ENCODE measurements around the gene GLT8D1.
"Not testable (repeated sequence)": the region's sequence is repeated elsewhere in the genome, so short reads cannot be mapped to it uniquely, and the experiment has no call there.

Gene GLT8D1, protein sequence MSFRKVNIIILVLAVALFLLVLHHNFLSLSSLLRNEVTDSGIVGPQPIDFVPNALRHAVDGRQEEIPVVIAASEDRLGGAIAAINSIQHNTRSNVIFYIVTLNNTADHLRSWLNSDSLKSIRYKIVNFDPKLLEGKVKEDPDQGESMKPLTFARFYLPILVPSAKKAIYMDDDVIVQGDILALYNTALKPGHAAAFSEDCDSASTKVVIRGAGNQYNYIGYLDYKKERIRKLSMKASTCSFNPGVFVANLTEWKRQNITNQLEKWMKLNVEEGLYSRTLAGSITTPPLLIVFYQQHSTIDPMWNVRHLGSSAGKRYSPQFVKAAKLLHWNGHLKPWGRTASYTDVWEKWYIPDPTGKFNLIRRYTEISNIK

GRCh38 chr3:52705688-52706686 is at the start of gene GLT8D1, which contains the start of gene SPCS1:
Gene GLT8D1, minus strand, starts transcription at chr3:52705791. Its CDS starts 5,331 bp downstream, at chr3:52700460.
Gene SPCS1, plus strand, starts transcription at chr3:52706106. Its CDS starts 141 bp downstream, at chr3:52706247.
- DNase-seq: peak; percentile 75 to 78

GRCh38 chr3:52754373-52754772 is 48.8 kb upstream of the GLT8D1 start:
- DNase-seq: no peak

GRCh38 chr3:52752045-52752660 is 46.6 kb upstream of the GLT8D1 start:
- no peak for DNase-seq

- no peak for DNase-seq
Observed at GRCh38 chr3:52743721-52744120, 38.1 kb upstream of the GLT8D1 start.

GRCh38 chr3:52743152-52743551 is 37.6 kb upstream of the GLT8D1 start:
- DNase-seq: no peak

GRCh38 chr3:52742418-52743041 is 36.9 kb upstream of the GLT8D1 start:
- DNase-seq: no peak

- DNase-seq: no peak
Observed at GRCh38 chr3:52739730-52740129, 34.1 kb upstream of the GLT8D1 start.

DNA sequence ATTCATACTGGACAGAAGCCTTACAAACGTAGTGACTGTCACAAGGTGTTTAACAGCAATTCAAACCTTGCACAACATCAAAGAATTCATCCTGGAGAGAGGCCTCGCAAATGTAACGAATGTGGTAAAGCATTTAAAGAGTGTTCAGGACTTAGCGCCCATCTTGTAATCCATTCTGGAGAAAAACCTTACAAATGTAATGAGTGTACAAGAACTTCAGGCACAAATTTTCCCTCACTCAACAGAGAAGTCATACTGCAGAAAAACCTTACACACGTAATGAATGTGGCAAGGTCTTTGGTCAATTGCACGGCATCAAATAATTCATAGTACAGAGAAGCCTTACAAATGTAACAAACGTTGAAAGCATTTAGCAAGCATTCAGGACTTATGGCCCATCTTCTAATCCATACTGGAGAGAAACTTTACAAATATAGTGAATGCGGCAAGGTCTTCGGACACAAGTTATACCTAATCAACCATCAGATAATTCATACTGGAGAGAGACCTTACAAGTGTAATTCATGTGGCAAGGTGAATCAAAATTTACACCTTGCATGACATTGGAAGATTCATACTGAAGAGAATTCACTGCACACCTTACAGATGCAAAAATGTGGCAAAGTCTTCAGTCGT is 27.8 kb upstream of the GLT8D1 start:
- DNase-seq: no peak

DNA sequence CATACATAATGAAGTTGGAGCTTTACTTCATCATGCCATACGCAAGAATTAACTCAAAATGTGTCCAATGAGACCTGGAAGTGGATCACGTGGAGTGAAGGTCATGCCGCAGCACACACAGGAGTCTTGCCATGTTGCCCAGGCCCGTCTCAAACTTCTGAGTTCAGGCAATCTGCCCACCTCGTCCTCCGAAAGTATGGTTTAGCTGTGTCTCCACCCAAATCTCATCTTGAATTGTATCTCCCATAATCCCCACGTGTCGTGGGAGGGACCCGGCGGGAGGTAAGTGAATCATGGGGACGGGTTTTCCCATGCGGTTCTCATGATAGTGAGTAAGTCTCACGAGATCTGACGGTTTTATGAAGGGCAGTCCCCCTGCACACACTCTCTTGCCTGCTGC is 26.0 kb upstream of the GLT8D1 start:
- DNase-seq: no peak

GRCh38 chr3:52730681-52731080 is 25.1 kb upstream of the GLT8D1 start:
- DNase-seq: no peak

GRCh38 chr3:52728753-52729152 is 23.2 kb upstream of the GLT8D1 start:
- DNase-seq: not testable (repeated sequence)

GRCh38 chr3:52724511-52724910 is 18.9 kb upstream of the GLT8D1 start:
- DNase-seq: no peak

GRCh38 chr3:52723935-52724334 is 18.3 kb upstream of the GLT8D1 start:
- no peak for DNase-seq

DNA sequence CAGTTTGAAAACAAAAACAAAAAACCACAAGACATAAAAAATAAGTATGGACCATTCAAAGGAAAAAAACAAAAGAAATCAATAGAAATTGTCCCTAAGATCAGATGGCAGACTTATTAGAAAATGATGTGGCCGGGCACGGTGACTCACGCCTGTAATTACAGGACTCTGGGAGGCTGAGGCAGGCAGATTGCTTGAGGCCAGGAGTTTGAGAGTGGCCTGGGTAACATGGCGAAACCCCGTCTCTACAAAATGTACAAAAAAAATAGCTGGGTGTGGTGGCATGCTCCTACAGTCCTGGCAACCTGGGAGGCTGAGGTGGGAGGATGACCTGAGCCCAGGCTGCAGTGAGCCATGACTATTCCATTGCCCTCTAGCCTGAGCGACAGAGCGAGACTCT is 16.9 kb upstream of the GLT8D1 start:
- no peak for DNase-seq

GRCh38 chr3:52721730-52722008 is 16.1 kb upstream of the GLT8D1 start:
- DNase-seq: no peak

GRCh38 chr3:52721002-52721729 is 15.6 kb upstream of the GLT8D1 start:
- no peak for DNase-seq

- no peak for DNase-seq
Observed at GRCh38 chr3:52719618-52720017, 14.0 kb upstream of the GLT8D1 start.

DNA sequence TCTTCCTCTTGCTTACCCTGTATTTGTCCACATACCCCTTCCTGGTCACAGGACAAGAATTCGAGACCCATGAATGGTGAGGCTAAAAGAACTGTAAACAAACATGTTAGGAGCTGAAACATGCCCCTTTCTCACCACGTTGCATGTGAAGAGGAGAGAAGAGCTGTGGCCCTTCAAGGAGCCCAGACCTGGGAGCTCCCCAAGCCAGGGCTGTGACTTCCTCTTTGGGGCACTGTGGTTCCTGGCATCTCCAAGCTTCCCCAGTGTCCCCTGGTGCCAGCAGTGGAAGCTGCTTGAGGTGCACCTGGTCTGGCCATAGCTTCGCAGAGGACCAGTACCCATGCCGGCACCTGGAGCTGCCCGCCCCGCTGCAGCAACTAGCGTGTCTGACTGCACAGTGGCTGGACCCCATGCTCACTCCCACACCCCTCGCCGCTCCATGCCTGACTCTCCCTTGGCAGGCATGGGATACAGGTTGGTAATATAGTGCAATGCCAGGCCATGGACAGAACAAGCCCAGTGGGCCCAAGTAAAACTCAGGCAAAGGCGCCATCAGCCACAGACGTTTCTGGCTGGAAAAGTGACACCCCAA is 10.2 kb upstream of the GLT8D1 start:
- no peak for DNase-seq

DNA sequence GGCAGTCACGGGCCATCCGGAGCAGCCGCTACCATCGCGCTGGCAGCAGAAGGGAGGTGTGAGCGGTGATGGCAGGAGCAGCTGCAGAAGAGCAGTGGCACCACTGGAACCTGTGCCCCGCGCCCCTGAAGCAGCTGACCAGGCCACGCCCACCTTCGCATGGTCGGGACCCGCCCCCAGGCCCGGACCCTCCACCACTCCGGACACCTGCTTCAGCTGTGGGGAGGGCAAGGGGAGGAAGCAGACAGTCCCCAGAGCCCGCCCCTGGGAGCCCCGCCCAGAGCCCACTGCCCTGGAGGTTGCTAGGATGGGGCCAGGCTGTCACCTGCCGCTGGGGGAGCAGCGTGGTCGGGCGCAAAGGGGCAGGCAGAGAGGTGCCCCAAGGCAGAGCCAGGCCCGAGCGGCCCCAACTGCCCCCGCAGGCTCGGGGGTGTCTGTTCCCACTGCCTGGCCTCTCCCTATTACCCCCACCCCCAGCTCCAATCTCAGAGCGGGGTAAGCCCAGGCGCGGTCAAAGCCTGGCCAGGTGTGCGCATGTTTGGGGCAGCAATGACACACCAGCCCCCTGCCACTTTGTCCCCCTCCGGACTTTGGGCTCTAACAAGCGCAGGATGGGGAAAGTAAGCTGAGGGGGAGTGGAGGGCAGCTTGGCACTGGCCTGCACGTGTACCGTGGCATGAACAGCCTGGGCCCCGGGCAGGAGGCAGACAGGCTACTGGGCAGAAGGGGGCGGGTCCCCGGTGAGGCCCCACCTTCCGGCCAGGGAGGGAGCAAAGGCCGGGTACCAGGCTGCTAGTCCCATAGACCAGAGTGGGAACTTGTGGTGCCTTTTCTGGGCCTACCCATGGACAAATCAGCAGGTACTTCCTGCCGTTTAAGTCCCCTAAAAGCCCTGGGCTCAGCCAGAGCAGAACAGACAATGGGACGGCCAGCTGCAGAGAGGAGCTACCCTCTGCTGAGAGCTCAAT is 9.0 kb upstream of the GLT8D1 start:
- no peak for DNase-seq

Data from activated CD4-positive, alpha-beta T cell treated with anti-CD3 and anti-CD28 coated beads, Interleukin-2, amount 50 U/mL, for 4 hours (primary cell).